DOHH2 (cell line): ENCODE results near the gene ADH1C.

ENCODE experiments used
- CTCF ChIP-seq: fragments of 200-600 bp; sonication (generic); IDR thresholded peaks from one replicate; pipeline ENCODE4 v1.5.1; 2014; ENCODE audit warnings: antibody characterized with exemption, mild to moderate bottlenecking, low read depth, low read length; ENCODE audit not compliant: poor library complexity, severe bottlenecking
- EZH2phosphoT487 ChIP-seq: fragments of 200-600 bp; sonication (generic); IDR thresholded peaks from 2 replicates; pipeline ENCODE4 v1.6.1; 2017; ENCODE audit warnings: borderline replicate concordance, mild to moderate bottlenecking, antibody characterized with exemption, low read length, moderate library complexity, mixed read lengths

- TF ChIP-seq CTCF (no peak), EZH2phosphoT487 (no peak)
These were observed 35.2 kb downstream of the ADH1C start for GRCh38 chr4:99317354-99317753.
